HG03159 (cell line): ENCODE results near the gene KDM4B.

Experiments used
- ATAC-seq: cut with Tn5 transposase; IDR thresholded peaks from one replicate; pipeline ENCODE4 v1.9.1; 2021; ENCODE audit warnings: mild to moderate bottlenecking, moderate library complexity; ENCODE audit not compliant: unreplicated experiment

KDM4B gene

GRCh38 chr19:5032101-5032967 is 63.4 kb downstream of the KDM4B start:
- no peak for ATAC-seq

GRCh38 chr19:5035105-5035761 is 66.3 kb downstream of the KDM4B start:
- ATAC-seq: no peak

- ATAC-seq: no peak
Observed at GRCh38 chr19:5035793-5036697, 67.1 kb downstream of the KDM4B start.

GRCh38 chr19:5036698-5037563 is 68.0 kb downstream of the KDM4B start:
- no peak for ATAC-seq

GRCh38 chr19:5037936-5038335 is 69.0 kb downstream of the KDM4B start:
- no peak for ATAC-seq

- no peak for ATAC-seq
Observed at GRCh38 chr19:5038631-5039271, 69.8 kb downstream of the KDM4B start.

- no peak for ATAC-seq
Observed at GRCh38 chr19:5039642-5040543, 71.0 kb downstream of the KDM4B start.

GRCh38 chr19:5040544-5041167 is 71.7 kb downstream of the KDM4B start:
- no peak for ATAC-seq

GRCh38 chr19:5041168-5041912 is 72.4 kb downstream of the KDM4B start:
- ATAC-seq: no peak

- ATAC-seq: no peak
Observed at GRCh38 chr19:5041913-5042187, 72.9 kb downstream of the KDM4B start.

- ATAC-seq: no peak
Observed at GRCh38 chr19:5042556-5042955, 73.6 kb downstream of the KDM4B start.

- no peak for ATAC-seq
Observed at GRCh38 chr19:5045029-5045428, 76.1 kb downstream of the KDM4B start.

- ATAC-seq: no peak
Observed at GRCh38 chr19:5045956-5046338, 77.0 kb downstream of the KDM4B start.

GRCh38 chr19:5046339-5047039 is 77.6 kb downstream of the KDM4B start:
- ATAC-seq: no peak

GRCh38 chr19:5047251-5047935 is 78.5 kb downstream of the KDM4B start:
- ATAC-seq: no peak

- no peak for ATAC-seq
Observed at GRCh38 chr19:5048091-5048726, 79.3 kb downstream of the KDM4B start.
